ENCODE results near the gene NCR3LG1.

Gene NCR3LG1

GRCh38 chr11:17394743-17395390 is 43.3 kb downstream of the NCR3LG1 start:
- DNase-seq, result no peak

GRCh38 chr11:17395554-17395961 is 44.0 kb downstream of the NCR3LG1 start:
- no peak for DNase-seq

- no peak for DNase-seq
These were observed 44.4 kb downstream of the NCR3LG1 start for GRCh38 chr11:17395978-17396377.

DNA sequence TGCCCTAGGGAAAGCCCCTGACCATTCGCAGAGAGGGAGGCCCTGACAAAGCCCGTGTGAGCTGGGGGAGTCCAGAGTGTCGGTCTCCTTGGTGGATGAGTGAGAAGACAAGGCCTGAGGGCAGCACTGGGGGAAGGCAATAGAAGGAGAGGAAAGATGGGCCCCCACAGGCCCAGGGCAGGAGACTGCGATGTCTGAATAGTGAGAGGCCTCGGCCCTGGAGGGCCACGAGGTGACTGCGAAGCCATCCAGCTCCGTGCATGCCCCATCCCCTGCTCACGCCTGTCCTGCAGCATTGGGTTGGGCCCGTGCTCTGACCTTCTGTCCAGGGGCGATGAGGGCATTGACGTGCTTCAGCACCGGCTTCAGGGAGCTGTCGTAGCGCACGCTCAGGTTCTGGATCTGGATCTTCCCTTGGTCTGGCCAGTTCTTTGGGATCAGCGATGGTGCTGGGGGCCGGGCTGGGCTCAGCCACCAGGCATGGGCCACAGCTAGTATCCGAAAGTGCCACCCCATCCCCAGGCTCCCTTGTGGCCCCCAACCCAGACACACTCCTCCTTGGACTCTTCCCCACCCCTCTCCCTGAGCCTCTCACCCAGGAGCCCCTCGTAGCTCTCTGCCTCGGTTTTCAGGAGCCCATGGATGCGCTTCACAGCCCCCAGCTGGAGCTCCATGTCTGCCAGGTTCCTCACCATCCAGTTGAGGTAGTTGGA is 45.2 kb downstream of the NCR3LG1 start:
- no peak for DNase-seq

DNA sequence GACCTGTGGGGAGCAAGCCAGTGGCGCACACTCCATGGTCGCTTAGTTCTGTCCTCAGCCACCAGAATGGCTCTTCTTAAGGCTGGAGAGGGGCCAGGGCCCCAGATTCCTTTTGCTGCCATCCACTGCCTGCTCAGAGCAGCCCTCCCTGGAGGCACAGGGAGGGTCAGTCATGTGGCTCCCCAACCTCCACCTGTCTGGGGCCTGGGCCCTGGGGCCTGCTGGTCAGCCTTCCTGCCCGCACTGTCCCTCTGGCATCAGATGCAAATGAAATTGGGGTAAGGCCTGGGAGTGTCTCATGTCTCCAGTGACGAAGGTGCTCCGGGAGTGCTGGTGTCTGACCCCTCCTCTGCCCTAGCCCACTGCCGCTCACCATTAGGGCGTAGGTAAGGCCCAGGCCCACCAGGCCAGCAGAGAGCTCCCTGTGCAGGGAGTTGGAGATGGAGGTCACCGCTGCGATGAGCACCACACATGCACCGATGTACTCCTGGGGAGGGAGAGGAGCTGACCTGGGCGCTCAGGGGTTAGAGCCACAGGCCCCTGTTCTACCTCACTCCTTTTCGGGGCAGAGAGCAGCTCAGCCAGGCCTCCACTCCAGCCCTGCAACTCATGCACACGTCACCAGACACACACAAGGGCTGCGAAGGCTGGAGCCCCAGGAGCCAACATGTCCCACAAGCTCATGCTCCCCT is 45.9 kb downstream of the NCR3LG1 start:
- DNase-seq, result no peak

GRCh38 chr11:17399236-17399635 is 47.6 kb downstream of the NCR3LG1 start:
- no peak for DNase-seq

DNA sequence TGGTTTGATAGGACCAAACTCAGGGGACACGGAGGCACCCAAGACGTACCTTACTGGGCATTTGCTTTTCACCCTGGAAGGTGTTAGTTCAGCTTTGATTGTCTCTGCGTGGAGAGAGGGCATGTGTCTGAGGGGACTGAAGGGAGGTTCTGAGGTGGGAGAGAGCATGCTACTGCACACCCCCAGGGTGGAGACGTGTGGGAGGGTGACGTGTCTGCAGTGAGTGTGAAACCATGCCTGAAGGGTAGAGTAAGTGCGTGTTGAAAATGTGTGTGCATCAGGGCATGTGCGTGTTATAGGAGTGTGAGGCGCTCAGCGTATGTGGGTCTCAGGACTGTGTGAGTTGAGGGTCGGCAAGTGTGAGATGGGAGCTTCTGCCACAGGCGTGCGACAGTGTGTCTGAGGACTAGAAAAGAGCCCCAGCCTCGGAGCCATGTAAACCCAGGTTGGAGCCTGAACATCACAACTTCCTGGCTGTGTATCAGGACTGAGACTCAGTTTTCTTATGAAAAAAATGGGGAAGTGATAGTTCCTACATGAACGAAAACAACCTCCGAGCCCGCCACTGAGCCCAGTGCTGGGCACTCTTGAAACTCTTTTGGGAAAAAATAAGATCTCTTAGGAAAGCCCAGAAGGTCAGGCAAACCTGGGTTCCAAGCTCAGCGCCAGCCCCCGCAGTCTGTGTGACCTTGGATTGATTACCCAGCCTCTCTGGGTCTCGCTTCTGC is 48.6 kb downstream of the NCR3LG1 start:
- no peak for DNase-seq

GRCh38 chr11:17401316-17401715 is 49.7 kb downstream of the NCR3LG1 start:
- no peak for DNase-seq

DNA sequence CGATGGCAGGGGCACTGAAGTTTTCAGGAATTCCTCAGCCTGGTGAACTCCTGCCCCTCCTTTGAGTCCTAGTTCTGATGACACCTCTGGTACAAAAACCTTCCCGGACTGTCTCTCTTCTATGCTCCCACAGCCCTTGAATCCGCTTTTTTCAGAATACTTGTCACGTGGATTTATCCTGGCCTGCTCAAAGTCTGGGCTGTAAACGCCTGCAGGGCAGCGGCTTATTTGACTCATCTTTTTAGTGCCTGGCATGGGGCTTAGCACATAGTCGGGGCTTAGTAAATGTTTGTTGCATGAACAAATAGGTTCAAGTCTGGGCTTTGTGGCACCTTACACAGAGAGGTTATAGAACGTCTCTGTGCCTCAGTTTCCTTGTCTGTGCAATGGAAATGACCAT is 50.2 kb downstream of the NCR3LG1 start:
- no peak for DNase-seq

DNA sequence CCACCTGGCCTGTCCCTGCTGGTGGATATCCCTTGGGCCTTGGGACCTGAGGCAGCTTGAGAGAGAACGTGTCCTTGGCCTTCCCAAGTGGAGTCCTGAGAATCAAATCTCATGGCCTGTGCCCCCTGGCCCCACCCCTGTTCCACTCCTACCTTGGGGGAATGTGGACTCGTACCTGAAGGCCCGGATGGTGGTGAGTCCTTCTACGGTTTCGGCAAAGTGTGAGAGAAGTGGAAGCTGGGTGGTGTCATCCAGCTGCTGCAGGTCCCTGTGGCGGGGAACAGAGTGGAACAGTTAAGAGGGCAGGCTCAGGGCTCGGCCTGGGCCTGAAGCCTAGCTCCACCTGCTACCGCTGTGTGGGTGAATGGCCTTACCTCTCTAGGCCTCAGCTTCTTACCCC is 50.9 kb downstream of the NCR3LG1 start:
- DNase-seq, result no peak

GRCh38 chr11:17403980-17404759 is 52.6 kb downstream of the NCR3LG1 start:
- DNase-seq, result no peak

DNA sequence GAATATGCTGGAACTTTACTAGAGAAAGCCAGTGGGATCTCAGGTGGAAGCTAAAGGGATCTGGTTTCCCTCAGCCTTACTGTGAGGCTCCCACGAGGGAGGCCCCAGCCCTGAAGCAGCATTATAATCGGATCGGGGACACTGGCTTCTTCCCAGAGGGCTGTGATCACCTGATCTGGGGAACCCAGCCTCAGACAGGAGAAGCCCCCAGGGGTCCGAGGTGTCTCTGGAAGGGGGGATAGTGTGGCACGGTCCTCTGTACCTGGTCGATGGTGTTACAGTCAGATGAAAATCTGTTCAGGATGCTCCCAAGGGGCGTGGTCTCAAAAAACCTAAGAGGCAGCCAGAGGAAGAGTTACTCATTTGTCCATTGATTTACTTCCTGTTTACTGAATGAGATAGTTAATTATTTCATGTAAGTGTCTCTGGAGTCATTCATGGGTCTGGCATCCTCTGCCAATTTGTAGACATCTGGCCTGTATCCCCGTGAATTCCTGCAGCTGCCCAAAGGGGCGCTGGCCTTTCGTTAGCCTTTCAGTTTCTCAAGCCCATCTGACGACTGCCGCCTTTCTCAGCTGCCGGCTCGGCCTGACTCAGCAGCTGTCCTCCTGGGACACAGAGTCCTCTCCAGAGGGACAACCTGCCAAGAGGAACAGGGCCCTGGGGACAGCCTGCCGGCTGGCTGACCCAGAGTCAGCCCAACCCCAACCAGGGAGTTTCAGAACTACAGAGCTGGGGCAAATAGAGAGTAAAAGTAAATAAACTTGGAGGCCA is 53.8 kb downstream of the NCR3LG1 start:
- DNase-seq, result no peak

- no peak for DNase-seq
These were observed 54.6 kb downstream of the NCR3LG1 start for GRCh38 chr11:17406082-17406817.

DNA sequence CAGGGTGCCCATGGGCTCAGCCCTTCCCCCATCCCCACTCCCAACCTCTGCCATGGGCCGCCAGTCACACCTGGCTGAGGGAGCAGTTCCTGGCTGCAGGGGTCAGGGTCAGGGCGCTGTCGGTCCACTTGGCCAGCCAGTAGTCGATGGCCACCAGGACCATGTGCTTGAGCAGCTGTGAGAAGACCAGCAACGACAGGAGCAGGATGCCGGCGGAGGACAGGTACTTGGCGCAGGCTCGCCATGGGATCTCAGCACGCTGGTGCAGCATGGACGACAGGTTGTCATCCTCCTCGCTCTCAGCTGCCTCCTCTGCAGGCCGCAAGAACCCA is 55.2 kb downstream of the NCR3LG1 start:
- DNase-seq, result no peak

- DNase-seq, result no peak
These were observed 56.0 kb downstream of the NCR3LG1 start for GRCh38 chr11:17407575-17407974.

GRCh38 chr11:17408026-17408425 is 56.4 kb downstream of the NCR3LG1 start:
- DNase-seq, result no peak

DNA sequence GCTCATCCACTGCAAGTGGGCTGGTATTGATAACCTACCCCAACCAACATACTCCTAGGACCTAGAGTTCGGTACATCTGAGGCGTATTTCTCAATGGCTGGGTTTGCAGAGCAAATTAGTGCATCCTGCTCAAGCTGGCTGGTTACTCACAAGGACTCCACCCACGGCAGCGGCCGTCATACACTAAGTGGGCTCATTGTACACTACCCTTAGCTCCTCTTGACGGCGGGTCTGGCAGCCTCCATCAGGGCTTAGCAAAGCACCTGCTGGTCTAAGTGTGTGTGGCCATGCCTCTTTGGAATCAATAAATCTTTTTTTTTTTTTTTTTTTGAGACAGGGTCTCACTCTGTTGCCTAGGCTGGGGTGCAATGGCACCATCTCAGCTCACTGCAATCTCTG is 57.0 kb downstream of the NCR3LG1 start:
- no peak for DNase-seq

DNA sequence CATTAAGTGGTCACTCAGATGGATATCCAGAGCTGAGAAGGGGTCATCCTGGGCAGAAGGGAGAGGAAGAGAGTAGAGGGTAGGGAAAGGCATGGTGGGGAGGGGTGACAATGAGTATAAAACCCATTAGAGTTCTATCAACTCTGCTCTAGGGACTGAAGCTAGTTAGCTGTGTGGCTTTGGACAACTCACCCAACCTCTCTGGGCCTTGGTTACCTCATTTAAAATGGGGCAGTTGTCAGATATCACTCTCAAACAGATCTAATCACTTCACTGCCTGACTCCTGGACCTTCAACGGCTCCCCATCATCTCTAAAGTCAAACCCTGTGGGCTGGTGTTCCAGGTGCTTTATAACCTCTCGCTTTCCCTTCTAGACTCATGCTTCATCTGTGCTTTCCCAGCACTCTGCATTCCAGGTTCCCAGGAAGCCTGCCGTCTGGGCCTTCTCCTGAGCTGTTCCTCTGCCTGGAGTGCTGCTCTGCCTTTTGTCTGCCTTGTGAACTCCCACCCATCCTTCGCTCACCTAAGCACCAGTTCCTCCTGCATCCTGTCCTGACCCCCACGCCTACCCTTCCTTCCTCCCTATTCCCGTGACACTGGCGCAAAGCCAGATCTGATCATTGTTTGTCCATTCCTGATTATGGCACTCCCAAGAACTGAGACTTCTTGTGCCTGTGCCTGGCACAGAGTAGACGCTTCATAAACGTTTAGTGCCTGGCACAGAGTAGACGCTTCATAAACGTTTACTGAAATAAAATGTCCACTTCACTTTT is 59.2 kb downstream of the NCR3LG1 start:
- no peak for DNase-seq

GRCh38 chr11:17411418-17411817 is 59.8 kb downstream of the NCR3LG1 start:
- DNase-seq, result no peak

- no peak for DNase-seq
These were observed 61.0 kb downstream of the NCR3LG1 start for GRCh38 chr11:17412488-17413180.

All from T1000 (cell line).